Measurements from ENCODE around the gene COX17.

- TF ChIP-seq RBM25 (IDR thresholded peaks at IDR 0.05; ENCODE audit: low read depth, low read length, severe bottlenecking) (no peak), NRF1 (conservative IDR thresholded peaks at IDR 0.05 in 1 of 2, IDR thresholded peaks at IDR 0.05 in 1 of 2) (no peak), CTCF (IDR thresholded peaks at IDR 0.05 in 2 of 3, conservative IDR thresholded peaks at IDR 0.05 in 1 of 3; ENCODE audit: insufficient read depth in 2 of 3, low read depth in 1 of 3, low read length in 3 of 3) (no peak), ZNF263 (CRISPR knock-in tag; IDR thresholded peaks at IDR 0.05; ENCODE audit: borderline replicate concordance) (no peak), RFX1 (IDR thresholded peaks at IDR 0.05) (no peak), ZBTB11 (CRISPR knock-in tag; IDR thresholded peaks at IDR 0.05) (no peak), KDM5B (IDR thresholded peaks at IDR 0.05; ENCODE audit: insufficient replicate concordance, low read depth, low read length) (no peak), FOXM1 (IDR thresholded peaks at IDR 0.05; ENCODE audit: low read depth) (no peak), FOXM1 (CRISPR knock-in tag; IDR thresholded peaks at IDR 0.05; ENCODE audit: low read depth) (no peak), RCOR1 (IDR thresholded peaks at IDR 0.05; ENCODE audit: borderline replicate concordance in 1 of 2, low read depth in 2 of 2, low read length in 2 of 2) (no peak), PML (IDR thresholded peaks at IDR 0.05; ENCODE audit: low read length) (no peak), REST (IDR thresholded peaks at IDR 0.05; ENCODE audit: borderline replicate concordance) (no peak), REST (CRISPR knock-in tag; IDR thresholded peaks at IDR 0.05; ENCODE audit: low read depth) (no peak)
Observed at GRCh38 chr3:119639494-119640350, 37.5 kb downstream of the COX17 start.
